OCI-LY3 (cell line): ENCODE results near the gene PRR14.

Experiments used
- H2AFZ ChIP-seq: fragments of 200-600, 300-600 bp; shearing (Covaris generic); 2 replicates; pipeline ENCODE4 v1.6.0; 2014; ENCODE audit warnings: antibody characterized with exemption, low read depth, low read length
- H3K27ac ChIP-seq: fragments of 200-600, 300-600 bp; sonication (generic); 2 replicates; pipeline ENCODE4 v1.5.1; 2014; ENCODE audit warnings: mild to moderate bottlenecking, low read length, moderate library complexity, mixed read lengths
- H3K27me3 ChIP-seq: fragments of 200-600, 300-600 bp; sonication (generic); 2 replicates; pipeline ENCODE4 v1.6.1; 2014; ENCODE audit warnings: low read depth, low read length, mixed read lengths
- H3K36me3 ChIP-seq: fragments of 200-600, 300-600 bp; sonication (generic); replicated peaks from 2 replicates; pipeline ENCODE3; 2014; ENCODE audit warnings: low read depth, low read length, mixed read lengths
- H3K4me1 ChIP-seq: fragments of 300-600, 200-600 bp; sonication (generic); 2 replicates; pipeline ENCODE4 v1.6.1; 2014; ENCODE audit warnings: low read length, mixed read lengths
- H3K4me2 ChIP-seq: fragments of 200-600, 300-600 bp; sonication (generic); 2 replicates; pipeline ENCODE4 v1.6.1; 2014; ENCODE audit warnings: low read length, mixed read lengths
- H3K4me3 ChIP-seq: fragments of 300-600, 200-600 bp; sonication (generic); 2 replicates; pipeline ENCODE4 v1.5.1; 2014; ENCODE audit warnings: antibody characterized with exemption, mild to moderate bottlenecking, low read length, moderate library complexity
- H3K79me2 ChIP-seq: fragments of 300-600, 200-600 bp; shearing (Covaris generic); 2 replicates; pipeline ENCODE4 v1.6.1; 2014; ENCODE audit warnings: mild to moderate bottlenecking, low read length, mixed read lengths
- H3K9ac ChIP-seq: fragments of 300-600, 200-600 bp; shearing (Covaris generic); 2 replicates; pipeline ENCODE4 v1.6.0; 2014; ENCODE audit warnings: mild to moderate bottlenecking, low read length, moderate library complexity
- H3K9me3 ChIP-seq: fragments of 200-600, 300-600 bp; shearing (Covaris generic); 2 replicates; pipeline ENCODE4 v1.6.1; 2014; ENCODE audit warnings: low read length, mixed read lengths; ENCODE audit not compliant: insufficient read depth
- H4K20me1 ChIP-seq: fragments of 200-600, 300-600 bp; sonication (generic); 2 replicates; pipeline ENCODE4 v1.6.1; 2016; ENCODE audit warnings: low read length, mixed read lengths; ENCODE audit not compliant: insufficient read depth
- EZH2phosphoT487 ChIP-seq: fragments of 200-600 bp; shearing (Covaris generic); IDR thresholded peaks from 2 replicates; pipeline ENCODE4 v1.6.1; 2018; ENCODE audit warnings: antibody characterized with exemption, mixed run types, low read depth
- TF ChIP-seq, protein P1 (sequence below): fragments of 200-600, 300-600 bp; sonication (generic); IDR thresholded peaks from 2 replicates; pipeline ENCODE4 v1.5.1; 2014; ENCODE audit warnings: antibody characterized with exemption, low read length, low read depth

PRR14 gene

DNA sequence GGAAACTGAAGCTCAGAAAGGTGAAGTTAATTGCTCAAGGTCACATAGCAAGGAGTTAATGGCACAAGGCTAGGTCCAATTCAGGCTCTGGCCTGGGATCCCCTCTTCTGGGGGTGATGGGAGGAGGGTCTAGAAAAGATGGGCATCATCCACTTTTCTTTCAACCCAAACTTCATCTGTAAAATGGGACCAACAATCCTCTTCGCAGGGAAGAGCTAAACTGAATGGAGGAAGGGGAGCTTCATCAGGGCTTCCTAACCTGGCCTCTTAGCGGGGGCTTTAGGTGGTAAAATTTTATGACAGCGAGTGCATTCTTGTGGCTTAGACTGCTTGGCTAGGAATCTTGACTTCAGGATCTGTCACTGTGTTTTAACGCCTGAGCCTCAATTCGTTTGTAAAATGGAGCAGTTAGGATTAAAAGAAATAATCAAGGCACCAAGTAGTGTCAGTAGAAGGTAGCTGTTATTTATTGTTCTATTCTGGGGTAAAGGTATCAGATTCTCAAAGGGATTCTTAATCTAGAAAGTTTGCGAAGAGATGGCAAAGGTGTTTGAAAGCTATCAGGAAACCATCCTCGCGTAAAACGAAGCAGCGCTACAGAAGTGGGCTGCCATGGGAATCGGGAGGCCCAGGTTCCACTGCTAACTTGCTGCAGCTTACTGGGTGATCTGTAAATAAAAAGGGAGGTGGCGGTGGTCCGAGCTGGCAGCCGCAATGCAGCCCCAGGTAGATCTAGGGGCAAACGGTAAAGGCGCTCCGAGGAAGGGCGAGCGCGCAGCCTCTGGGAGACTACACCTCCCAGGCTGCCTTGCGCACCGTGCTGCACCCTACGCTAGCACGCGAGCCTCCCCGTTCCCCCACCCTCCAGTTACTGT lies 46.7 kb downstream of the PRR14 start:
- Histone ChIP-seq H3K4me1 (peaks cover 20% of the 10 kb centered on the region), H3K9ac (peak overlapping the region; percentile 100), H3K4me3 (peak overlapping the region; percentile 94), H4K20me1 (peaks cover 13% of the 10 kb centered on the region), H2AFZ (peak overlapping the region; percentile 72), H3K36me3 (peaks cover 21% of the 10 kb centered on the region), H3K9me3 (no peaks in the 10 kb centered on the region), H3K27me3 (no peaks in the 10 kb centered on the region), H3K79me2 (peaks cover 33% of the 10 kb centered on the region), H3K27ac (peak overlapping the region; percentile 92), H3K4me2 (peak overlapping the region; percentile 83)
- TF ChIP-seq EZH2phosphoT487, result no peak

DNA sequence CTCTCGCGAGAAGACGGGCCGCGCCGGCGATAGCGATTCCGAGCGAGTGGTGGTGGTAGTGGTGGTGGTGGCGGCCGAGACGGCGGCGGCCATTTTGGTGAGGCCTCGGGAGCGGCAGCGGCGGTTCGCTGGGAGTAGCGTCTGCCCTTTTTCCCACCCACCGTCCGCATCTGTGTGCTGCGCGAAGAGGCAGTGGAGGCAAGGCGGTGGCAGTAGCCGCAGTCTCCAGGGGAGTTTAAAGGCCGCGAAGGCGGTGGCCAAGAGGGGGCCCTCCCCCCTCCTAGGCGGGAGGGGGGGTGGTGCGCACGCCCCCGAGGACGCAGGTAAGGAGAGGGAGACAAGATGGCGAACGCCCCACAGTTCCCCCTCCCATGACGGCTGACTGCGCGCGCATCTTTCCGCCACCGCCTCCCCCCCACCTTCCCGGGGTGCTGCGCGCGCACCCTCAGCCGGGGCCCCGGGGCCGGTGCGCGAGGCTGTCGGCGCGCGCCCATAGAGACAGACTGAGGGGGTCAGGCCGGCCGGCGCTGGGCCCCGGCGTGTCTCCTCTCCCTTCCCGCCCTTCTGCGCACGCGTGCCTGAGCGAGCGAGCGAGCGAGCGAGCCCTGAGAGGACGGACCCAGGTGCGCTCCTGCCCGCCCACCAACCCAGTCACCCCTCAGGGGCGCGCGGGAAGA lies 47.5 kb downstream of the PRR14 start:
- no peaks in the 10 kb centered on the region for H3K9me3 ChIP-seq
- peaks cover 23% of the 10 kb centered on the region for H3K36me3 ChIP-seq
- H2AFZ ChIP-seq, result peak overlapping the region; percentile 65; the same call in 1 of the 2 replicates
- TF ChIP-seq, protein P1, sequence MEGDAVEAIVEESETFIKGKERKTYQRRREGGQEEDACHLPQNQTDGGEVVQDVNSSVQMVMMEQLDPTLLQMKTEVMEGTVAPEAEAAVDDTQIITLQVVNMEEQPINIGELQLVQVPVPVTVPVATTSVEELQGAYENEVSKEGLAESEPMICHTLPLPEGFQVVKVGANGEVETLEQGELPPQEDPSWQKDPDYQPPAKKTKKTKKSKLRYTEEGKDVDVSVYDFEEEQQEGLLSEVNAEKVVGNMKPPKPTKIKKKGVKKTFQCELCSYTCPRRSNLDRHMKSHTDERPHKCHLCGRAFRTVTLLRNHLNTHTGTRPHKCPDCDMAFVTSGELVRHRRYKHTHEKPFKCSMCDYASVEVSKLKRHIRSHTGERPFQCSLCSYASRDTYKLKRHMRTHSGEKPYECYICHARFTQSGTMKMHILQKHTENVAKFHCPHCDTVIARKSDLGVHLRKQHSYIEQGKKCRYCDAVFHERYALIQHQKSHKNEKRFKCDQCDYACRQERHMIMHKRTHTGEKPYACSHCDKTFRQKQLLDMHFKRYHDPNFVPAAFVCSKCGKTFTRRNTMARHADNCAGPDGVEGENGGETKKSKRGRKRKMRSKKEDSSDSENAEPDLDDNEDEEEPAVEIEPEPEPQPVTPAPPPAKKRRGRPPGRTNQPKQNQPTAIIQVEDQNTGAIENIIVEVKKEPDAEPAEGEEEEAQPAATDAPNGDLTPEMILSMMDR, result no peak
- TF ChIP-seq EZH2phosphoT487, result no peak
- no peaks in the 10 kb centered on the region for H3K27me3 ChIP-seq
- peak overlapping the region; percentile 94 for H3K4me3 ChIP-seq
- peak overlapping the region; percentile 100 for H3K9ac ChIP-seq
- peak overlapping the region; percentile 68 for H3K4me2 ChIP-seq
- H3K27ac ChIP-seq, result peak overlapping the region; percentile 92
- H4K20me1 ChIP-seq, result peaks cover 13% of the 10 kb centered on the region
- peaks cover 19% of the 10 kb centered on the region for H3K4me1 ChIP-seq
- H3K79me2 ChIP-seq, result peaks cover 37% of the 10 kb centered on the region

DNA sequence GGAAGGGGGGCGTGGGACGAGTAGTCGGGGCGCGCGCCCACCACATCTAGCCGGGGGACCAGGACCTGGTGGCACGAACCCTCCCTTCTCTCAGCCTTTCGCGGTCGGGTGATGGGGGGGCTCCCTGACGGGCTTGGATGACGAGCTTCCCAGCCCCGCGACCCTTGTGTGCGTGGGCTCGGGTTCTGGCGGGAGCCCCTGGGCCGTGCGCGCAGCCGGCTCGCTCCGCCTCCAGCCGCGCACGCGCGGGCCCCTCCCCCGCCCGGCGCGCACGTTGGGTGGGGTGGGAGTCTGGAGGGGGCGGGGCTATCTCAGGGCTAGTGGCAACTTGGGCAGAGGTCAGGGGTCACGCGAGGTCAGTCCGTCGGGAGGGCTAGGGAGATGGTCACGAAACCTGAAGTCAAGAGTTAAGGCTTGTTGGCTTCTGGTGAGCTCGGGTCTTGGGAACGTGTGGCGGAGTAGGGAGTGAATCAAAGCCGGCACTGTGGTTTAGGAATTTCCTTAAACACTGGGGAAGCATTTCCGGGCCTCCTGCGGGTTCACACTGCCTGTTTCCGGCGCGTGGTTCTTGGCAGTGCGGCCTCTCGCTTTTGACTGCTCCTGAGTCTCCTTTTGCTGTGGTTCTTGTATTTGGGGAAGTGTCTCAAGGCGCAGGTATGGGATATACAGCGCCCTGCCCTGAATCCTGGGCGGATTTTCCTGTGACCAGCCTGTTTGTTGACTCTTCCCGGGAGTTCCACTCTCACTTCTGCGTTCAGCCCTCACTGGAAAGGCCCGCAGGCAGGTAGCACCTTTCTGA lies 48.3 kb downstream of the PRR14 start, which contains the start of gene SRCAP:
Gene SRCAP (plus strand): TSS at position 356 of the 799 bp plus-strand sequence. CDS start 1,654 bp downstream, outside the sequence.
- peaks cover 37% of the 10 kb centered on the region for H3K79me2 ChIP-seq
- peak within 1 kb of the TSS; percentile 92 for H3K27ac ChIP-seq
- H3K4me1 ChIP-seq, result peaks cover 13% of the 10 kb centered on the region
- peak within 1 kb of the TSS; percentile 65; the same call in 1 of the 2 replicates for H2AFZ ChIP-seq
- H3K9me3 ChIP-seq, result no peaks in the 10 kb centered on the region
- peak within 1 kb of the TSS; percentile 100 for H3K9ac ChIP-seq
- peaks cover 26% of the 10 kb centered on the region for H3K36me3 ChIP-seq
- no peak for TF ChIP-seq EZH2phosphoT487
- TF ChIP-seq, protein P1, result no peak
- H3K27me3 ChIP-seq, result no peaks in the 10 kb centered on the region
- peak within 1 kb of the TSS; percentile 94 for H3K4me3 ChIP-seq
- H4K20me1 ChIP-seq, result peaks cover 13% of the 10 kb centered on the region
- peak within 1 kb of the TSS; percentile 68 for H3K4me2 ChIP-seq

DNA sequence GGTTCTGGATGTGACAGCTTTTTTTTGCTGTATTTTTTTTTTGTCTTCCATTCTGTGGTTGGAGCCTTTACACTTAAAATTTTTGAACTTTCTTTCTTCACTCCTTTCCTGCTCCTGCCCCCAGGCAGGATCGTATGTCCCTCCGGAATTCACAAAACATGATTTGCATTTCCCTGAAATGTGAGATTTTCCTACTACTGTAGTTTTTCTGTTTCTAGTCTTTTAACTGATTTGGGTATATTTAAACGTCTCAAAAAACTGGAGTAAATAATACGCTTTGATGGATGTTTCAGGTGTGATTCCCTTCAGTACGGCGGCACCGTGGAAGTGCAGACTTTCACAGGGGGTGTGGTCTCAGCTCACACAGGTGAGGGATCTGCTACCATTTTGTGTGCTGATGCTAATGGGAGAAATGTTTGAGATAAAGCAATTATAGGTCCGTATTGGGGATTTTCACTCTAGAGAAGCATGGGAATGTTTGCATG lies 48.9 kb downstream of the PRR14 start:
- Histone ChIP-seq H4K20me1 (peaks cover 13% of the 10 kb centered on the region), H3K4me3 (peak overlapping the region; percentile 94), H3K9me3 (no peaks in the 10 kb centered on the region), H3K36me3 (peaks cover 29% of the 10 kb centered on the region), H2AFZ (no peak overlapping the region), H3K9ac (peak overlapping the region; percentile 100), H3K79me2 (peaks cover 37% of the 10 kb centered on the region), H3K4me2 (peak overlapping the region; percentile 68), H3K27me3 (no peaks in the 10 kb centered on the region), H3K4me1 (peaks cover 13% of the 10 kb centered on the region), H3K27ac (peak overlapping the region; percentile 92)
- TF ChIP-seq, protein P1, result no peak
- no peak for TF ChIP-seq EZH2phosphoT487
